Adrenal gland (tissue), 12 donors: Measurements from ENCODE around the gene SVEP1. TPM values are rescaled to one million over a fixed set of nuclear protein-coding genes. Genes with fewer than 3 reads are reported as not detected.

ENCODE experiments used
- DNase-seq, 7 donors: peaks; one replicate each; pipeline ENCODE4 v3.0.0-alpha.2; 2019 to 2020
- H3K27ac ChIP-seq, 5 donors: fragments of 200-600 bp; sonication (generic) in 4 of 5; 1 replicate in 3 of 5; 2 replicates in 2 of 5; pipeline versions ENCODE4 v1.5.1 to v1.8.0; 2016 to 2020; ENCODE audit warnings: mild to moderate bottlenecking in 1 of 5
- H3K27me3 ChIP-seq: fragments of 200-600 bp; 2 replicates; pipeline ENCODE4 v1.8.0; 2021
- H3K36me3 ChIP-seq, 2 donors: fragments of 200-600 bp; replicated peaks in 1 of 2; 1 replicate in 1 of 2; 2 replicates in 1 of 2; pipeline versions ENCODE4 v1.5.1 to v1.8.0; 2018 to 2022
- H3K4me1 ChIP-seq, 2 donors: fragments of 200-600 bp; replicated peaks in 1 of 2; 1 replicate in 1 of 2; 2 replicates in 1 of 2; pipeline versions ENCODE4 v1.5.1 to v1.8.0; 2018 to 2021
- H3K4me3 ChIP-seq, 4 donors: fragments of 200-600 bp; sonication (generic) in 3 of 4; one replicate each; pipeline ENCODE4 v1.5.1; 2016 to 2018
- H3K9me3 ChIP-seq, 3 donors: fragments of 200-600 bp; sonication (generic) in 1 of 3; replicated peaks in 1 of 3; 1 replicate in 2 of 3; 2 replicates in 1 of 3; pipeline versions ENCODE4 v1.5.1 to v1.8.0; 2016 to 2021
- CTCF ChIP-seq, 6 experiments: fragments of 450-650 bp in 4 of 6; fragments of 200-600 bp in 2 of 6; sonication (generic) in 1 of 6; IDR thresholded peaks; 1 replicate in 5 of 6; 2 replicates in 1 of 6; pipeline versions ENCODE4 v1.5.1 to v1.8.0; 2016 to 2021; ENCODE audit warnings: antibody characterized with exemption in 6 of 6, mild to moderate bottlenecking in 2 of 6, moderate library complexity in 1 of 6
- POLR2A ChIP-seq, 2 donors: fragments of 450-650 bp; IDR thresholded peaks; one replicate each; pipeline ENCODE4 v1.6.1; 2017; ENCODE audit warnings: antibody characterized with exemption in 2 of 2, mild to moderate bottlenecking in 2 of 2, moderate library complexity in 1 of 2
- WGBS, 4 donors: extraction: QIAGEN DNeasy Blood & Tissue Kit in 2 of 4; methylation state at CpG; one replicate each; pipeline versions ENCODE4 v1.1.5 to v1.1.7; 2013 to 2017; 5-methylcytosine and 5-hydroxymethylcytosine counted together
- intact Hi-C, 2 donors: fragments of 100-400 bp; cut with DNase I; formaldehyde crosslinking; loops; one replicate each; pipeline versions ENCODE4 v1.14.1 to v1.15.0; 2022 to 2023
- polyA plus RNA-seq, 3 donors: library from polyadenylated mRNA; stranded (reverse); fragments of 200-250 nt in 2 of 3; fragments of 350-450 nt in 1 of 3; fragmentation: Illumina TruSeq in 1 of 3; extraction: RNeasy Lipid Tissue Mini Kit (QIAGEN cat#74804) in 1 of 3; gene quantifications; one replicate each; pipeline ENCODE4 v1.2.3, GENCODE V29; 2013 to 2014
- total RNA-seq, 9 donors: library from RNA; depleted of rRNA in 4 of 9; stranded (reverse); fragments of >200 nt in 4 of 9; fragments of 120-200 nt in 1 of 9; fragmentation: NEBNext Ultra II Directional in 1 of 9; extraction: Animal tissue kit (Norgen Biotek cat#: 25700) in 1 of 9; gene quantifications; one replicate each; pipeline versions ENCODE4 v1.1.0 to v1.2.4, GENCODE V29; 2013 to 2023
- donor health status: healthy with polysubstance abuse.
- donor health status: Bipolar disorder and iron deficiency.
- donor health status: DM: yes; HTN: yes; CAD: no.
- donor health status: DM: no; HTN: no; CAD: no.
- donor health status: DM: no; HTN: no; CAD: no.
- donor health status: DM: yes; HTN: yes; CAD: no.

SVEP1 gene
- total and polyA plus RNA-seq, 12 donors: 2.2 to 45.3 (median 23.0) TPM

GRCh38 chr9:110580850-110581249 lies 1.3 kb upstream of the SVEP1 start:
- DNase-seq: no peak
- no peaks in the 10 kb centered on the region for H3K4me1 ChIP-seq
- no peak overlapping the region for H3K27ac ChIP-seq
- WGBS, 4 donors: 70 to 72% (median 71%) methylated on average over 6 of the region's 6 CpGs
- H3K4me3 ChIP-seq: no peak overlapping the region
- TF ChIP-seq CTCF (IDR thresholded peaks at IDR 0.05) (no peak), POLR2A (IDR thresholded peaks at IDR 0.05) (no peak)
- H3K27me3 ChIP-seq: peaks cover 25% of the 10 kb centered on the region
- intact Hi-C loops: no loop called here
- no peaks in the 10 kb centered on the region for H3K36me3 ChIP-seq
- peaks cover 0 to 13% (median 0%) of the 10 kb centered on the region in 3 donors for H3K9me3 ChIP-seq

- Histone ChIP-seq H3K4me1 (no peaks in the 10 kb centered on the region), H3K4me3 (peak overlapping the region in 2 of 4 donors; percentile 1 to 57), H3K36me3 (no peaks in the 10 kb centered on the region), H3K27ac (peak overlapping the region in 2 of 5 donors; percentile 66 to 77), H3K9me3 (peaks cover 0 to 13% (median 0%) of the 10 kb centered on the region in 3 donors), H3K27me3 (peaks cover 25% of the 10 kb centered on the region)
- TF ChIP-seq POLR2A (IDR thresholded peaks at IDR 0.05): no peak
- no peak for TF ChIP-seq CTCF (IDR thresholded peaks at IDR 0.05)
- WGBS, 4 donors: 1 to 3% (median 2%) methylated on average over 10 to 13 of the region's 13 CpGs
- intact Hi-C loops: no loop called here
- no peak for DNase-seq
Measured at GRCh38 chr9:110579862-110580219, 300 bp upstream of the SVEP1 start.

- 5 to 16% (median 9%) methylated on average over 12 to 22 of the region's 22 CpGs for WGBS, 4 donors
- no peaks in the 10 kb centered on the region for H3K4me1 ChIP-seq
- H3K36me3 ChIP-seq: no peaks in the 10 kb centered on the region
- intact Hi-C loops: no loop called here
- no peak for DNase-seq
- no peak for TF ChIP-seq CTCF (IDR thresholded peaks at IDR 0.05)
- no peak for TF ChIP-seq POLR2A (IDR thresholded peaks at IDR 0.05)
- H3K9me3 ChIP-seq: peaks cover 0 to 13% (median 0%) of the 10 kb centered on the region in 3 donors
- peak overlapping the region in 2 of 4 donors; percentile 1 to 57 for H3K4me3 ChIP-seq
- H3K27me3 ChIP-seq: peaks cover 25% of the 10 kb centered on the region
- peak overlapping the region in 3 of 5 donors; percentile 37 to 77 (median 66) for H3K27ac ChIP-seq
Measured at GRCh38 chr9:110578575-110579033, 937 bp downstream of the SVEP1 start.

- Histone ChIP-seq H3K4me3 (peak overlapping the region in 1 of 4 donors; percentile 23), H3K36me3 (no peaks in the 10 kb centered on the region), H3K27ac (no peak overlapping the region), H3K4me1 (no peaks in the 10 kb centered on the region), H3K27me3 (peaks cover 25% of the 10 kb centered on the region), H3K9me3 (peaks cover 0 to 13% (median 0%) of the 10 kb centered on the region in 3 donors)
- DNase-seq: no peak
- no peak for TF ChIP-seq POLR2A (IDR thresholded peaks at IDR 0.05)
- TF ChIP-seq CTCF (IDR thresholded peaks at IDR 0.05): no peak
- intact Hi-C loops: no loop called here
Measured at GRCh38 chr9:110575945-110576344, 3.6 kb downstream of the SVEP1 start.
